GM21515 (cell line): ENCODE data around the gene SLC6A7.
"Not testable (repeated sequence)": the region's sequence is repeated elsewhere in the genome, so short reads cannot be mapped to it uniquely, and the experiment has no call there.

ENCODE experiments used
- ATAC-seq: cut with Tn5 transposase; IDR thresholded peaks from one replicate; pipeline ENCODE4 v1.9.1; 2021; ENCODE audit not compliant: unreplicated experiment

SLC6A7 gene

GRCh38 chr5:150239794-150240122 lies 49.9 kb downstream of the SLC6A7 start:
- no peak for ATAC-seq

DNA sequence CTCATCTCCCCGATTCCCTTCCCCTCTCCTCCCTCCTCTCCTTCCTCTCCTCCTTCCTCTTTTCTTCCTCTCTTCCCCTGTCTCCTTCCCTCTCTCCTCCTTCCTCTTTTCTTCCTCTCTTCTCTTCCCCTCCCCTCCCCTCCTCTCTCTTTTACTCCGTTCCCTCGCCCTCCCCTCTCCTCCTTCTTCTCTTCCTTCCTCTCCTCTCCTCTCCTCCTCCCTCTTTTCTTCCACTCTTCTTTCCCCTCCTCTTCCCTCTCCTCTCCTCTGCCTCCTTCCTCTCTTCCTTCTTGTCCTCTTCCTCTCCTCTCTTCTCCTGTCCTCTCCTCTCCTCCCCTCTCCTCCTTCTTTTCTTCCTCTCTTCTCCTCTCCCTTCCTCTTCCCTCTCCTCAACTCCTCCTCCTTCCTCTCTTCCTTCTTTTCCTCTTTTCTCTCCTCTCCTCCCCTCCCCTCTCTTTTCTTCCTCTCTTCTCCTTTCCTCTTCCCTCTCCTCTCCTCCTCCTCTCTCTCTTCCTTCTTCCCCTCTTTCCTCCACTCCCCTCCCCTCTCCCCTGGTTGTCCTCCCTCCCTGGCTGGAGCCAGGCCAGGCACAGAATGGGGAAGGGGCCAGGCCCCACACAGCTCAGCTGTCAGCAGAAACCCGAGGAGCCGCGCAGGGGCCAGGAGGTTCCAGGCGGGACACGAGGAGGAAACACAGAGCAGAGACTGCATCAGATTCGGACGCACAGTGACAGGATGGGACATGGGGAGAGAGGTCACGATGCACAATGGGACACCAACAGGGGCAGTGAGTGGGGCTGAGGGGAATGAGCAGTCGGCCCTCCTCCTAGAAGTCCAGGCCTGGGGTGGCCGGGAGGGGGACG lies 51.7 kb downstream of the SLC6A7 start:
- ATAC-seq: no peak

GRCh38 chr5:150242251-150242894 lies 52.5 kb downstream of the SLC6A7 start:
- ATAC-seq: no peak

GRCh38 chr5:150243590-150243989 lies 53.7 kb downstream of the SLC6A7 start:
- no peak for ATAC-seq

DNA sequence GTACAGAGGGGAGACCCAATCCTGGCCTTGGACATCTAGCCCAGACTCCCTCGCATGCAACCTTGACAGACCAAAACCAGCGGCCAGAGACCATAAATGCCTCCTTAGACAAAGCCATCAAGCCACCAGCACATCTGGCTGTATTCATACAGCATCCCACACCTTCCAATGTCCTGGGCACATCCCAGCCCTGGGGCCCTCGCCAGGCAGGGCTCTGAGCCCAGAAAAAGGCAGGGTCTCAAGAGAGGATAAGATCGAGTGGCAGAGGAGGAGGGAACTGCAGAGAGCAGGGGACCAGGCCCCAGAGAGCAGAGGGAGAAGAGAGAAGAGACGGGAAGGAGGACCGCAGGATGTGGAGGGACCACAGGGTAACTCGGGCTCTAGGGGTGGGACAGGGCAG lies 54.3 kb downstream of the SLC6A7 start:
- no peak for ATAC-seq

DNA sequence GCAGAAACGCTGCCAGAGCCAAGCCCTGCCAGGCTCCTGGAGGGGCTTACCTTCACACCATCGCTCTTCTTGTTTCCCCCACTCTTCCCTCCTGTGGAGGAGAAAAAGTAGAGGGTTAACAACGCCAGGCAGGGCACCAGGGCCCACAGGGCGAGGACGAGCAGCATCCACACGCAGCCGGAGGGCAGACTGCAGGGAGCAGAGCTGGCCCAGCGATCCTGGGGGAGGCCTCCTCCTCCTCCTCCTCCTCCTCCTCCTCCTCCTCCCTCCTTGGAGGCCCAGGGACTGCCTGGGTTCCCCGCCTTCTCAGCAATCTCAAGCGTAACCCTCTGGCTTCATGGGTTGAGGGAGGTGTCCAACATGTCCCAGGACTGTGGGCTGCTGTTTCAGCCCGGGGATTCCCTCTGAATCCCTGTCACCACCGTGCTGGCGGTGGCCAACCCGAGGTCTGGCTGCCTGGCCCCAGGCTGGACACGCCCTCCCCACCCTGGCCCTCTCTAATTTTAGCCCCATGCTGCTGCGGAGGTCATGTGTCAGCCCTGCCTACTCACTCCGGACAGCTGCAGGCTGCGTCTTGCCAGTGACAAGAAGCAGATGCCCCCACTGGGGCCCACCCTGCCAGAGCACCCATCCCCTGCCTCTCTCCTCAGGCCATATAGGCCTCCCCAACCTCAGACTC lies 55.4 kb downstream of the SLC6A7 start:
- no peak for ATAC-seq

DNA sequence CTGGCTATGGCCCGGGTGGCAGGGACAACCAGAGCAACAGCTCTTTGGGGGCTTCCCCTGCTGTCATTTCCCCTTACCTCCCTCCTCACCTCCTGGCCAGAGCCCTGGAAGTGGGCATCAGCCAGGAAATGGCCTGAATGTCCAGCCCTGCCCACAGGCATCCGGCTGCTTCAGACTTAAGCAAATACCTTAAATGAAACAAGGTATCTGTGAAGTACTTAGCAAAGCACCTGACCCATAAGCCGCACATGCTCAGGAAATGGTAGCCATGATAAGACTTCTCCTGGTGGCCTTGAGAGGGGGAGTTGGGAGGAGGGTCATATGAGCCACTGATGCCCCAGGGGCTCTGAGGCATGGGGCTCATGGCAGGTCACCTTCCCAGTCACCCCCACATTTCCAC lies 55.9 kb downstream of the SLC6A7 start:
- no peak for ATAC-seq

DNA sequence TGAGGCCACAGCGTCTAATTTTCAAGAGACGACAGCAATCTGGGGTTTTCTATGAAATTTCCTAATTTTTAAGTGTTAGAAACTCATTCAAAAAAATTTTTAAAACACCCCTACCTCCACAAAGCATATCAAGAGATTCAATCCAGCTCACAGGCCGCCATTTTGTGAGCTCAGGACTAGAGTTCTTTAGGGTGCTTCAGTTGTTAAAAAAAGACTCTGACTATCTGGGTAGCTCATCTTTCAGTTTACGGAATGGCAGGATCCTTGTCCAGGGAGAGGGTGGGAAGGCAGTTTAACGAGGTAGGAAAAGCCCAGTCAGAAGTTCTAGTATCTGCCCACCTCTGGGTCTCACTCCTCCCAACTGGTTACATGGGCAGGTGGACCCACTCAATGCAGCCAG lies 56.6 kb downstream of the SLC6A7 start:
- ATAC-seq: no peak

GRCh38 chr5:150246835-150247234 lies 57.0 kb downstream of the SLC6A7 start:
- ATAC-seq: no peak

DNA sequence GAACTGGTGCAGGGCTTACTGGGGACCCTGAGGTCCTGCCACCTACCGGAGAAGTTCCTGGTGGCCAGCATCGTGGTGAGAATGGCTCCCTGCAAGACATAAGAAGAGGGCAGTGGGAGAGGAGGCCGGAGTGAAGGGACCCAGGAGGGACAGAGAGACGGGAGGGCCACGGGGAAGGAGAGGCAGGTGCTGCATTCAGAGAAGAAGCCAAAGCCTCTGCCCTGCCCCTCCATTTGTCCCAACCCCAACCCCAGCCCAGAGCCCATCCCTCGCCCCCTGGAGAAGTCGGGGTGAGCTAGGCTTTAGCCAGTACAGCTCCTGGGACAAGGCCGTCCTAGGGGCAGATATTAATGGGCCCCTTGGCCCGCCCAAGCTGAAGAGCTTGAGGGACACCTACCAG lies 57.9 kb downstream of the SLC6A7 start:
- ATAC-seq: no peak

DNA sequence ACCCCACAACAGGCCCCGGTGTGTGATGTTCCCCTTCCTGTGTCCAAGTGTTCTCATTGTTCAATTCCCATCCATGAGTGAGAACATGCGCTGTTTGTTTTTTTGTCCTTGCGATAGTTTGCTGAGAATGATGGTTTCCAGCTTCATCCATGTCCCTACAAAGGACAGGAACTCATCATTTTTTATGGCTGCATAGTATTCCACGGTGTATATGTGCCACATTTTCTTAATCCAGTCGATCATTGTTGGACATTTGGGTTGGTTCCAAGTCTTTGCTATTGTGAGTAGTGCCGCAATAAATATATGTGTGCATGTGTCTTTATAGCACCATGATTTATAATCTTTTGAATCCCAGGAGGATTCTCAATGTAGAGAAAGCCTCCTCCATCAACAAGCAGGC lies 58.6 kb downstream of the SLC6A7 start:
- not testable (repeated sequence) for ATAC-seq

- no peak for ATAC-seq
Observed at GRCh38 chr5:150248946-150249345, 59.1 kb downstream of the SLC6A7 start.

DNA sequence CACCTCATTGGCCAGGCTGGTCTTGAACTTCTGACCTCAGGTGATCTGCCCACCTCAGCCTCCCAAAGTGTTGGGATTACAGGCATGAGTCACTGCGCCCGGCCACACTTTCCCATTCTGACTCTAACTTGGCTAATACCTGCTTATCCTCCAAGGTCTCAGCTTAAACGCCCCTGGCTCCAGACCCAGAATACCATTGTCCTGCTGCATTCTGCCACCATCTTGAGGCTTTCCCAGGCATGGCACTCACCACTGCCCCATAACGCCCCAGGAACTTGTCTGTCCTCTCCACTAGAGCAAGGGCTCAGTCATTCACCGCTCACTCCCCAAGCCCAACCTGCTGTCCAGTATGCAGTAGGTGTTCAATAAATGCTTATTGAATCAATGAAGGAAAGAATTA lies 59.9 kb downstream of the SLC6A7 start:
- ATAC-seq: no peak

- ATAC-seq: no peak
Observed at GRCh38 chr5:150251504-150251903, 61.6 kb downstream of the SLC6A7 start.

DNA sequence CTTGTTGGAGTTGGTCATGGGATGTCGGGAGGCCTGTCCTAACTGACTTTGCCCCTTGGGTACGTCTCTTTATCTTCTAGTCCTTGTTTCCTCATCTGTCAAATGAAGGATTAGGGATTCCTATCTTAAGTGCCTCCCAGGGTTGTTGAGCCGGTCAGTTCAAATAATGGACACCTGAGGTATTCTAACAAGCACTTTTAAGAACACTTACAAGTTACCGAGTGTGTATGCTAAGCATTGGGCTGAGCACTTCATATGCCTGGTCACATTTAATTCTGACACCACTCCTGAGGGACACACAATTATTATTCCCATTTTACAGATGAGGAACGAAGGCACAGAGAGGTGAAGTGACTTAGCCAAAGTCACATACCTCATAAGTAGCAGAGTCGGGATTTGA lies 62.6 kb downstream of the SLC6A7 start:
- no peak for ATAC-seq

GRCh38 chr5:150253416-150254208 lies 63.8 kb downstream of the SLC6A7 start:
- ATAC-seq: no peak

DNA sequence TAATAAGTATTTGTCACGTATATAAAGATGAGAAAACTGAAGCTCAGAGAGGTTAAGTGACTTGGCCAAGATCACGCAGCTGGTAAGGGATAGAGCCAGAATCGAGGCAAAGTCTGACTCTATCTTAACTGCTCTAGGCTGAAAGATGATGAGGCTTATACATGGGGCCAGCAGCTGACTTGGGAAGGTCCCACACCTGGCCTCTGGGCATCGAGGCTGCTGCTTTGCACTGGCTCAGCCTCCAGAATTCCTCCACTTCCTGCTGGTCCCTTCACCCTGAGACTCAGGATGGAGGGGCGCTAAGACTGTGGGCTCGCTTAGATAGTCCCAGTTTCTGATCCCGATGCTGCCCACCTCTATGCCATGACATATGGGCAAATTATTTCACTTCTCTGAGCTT lies 64.5 kb downstream of the SLC6A7 start:
- no peak for ATAC-seq

- no peak for ATAC-seq
Observed at GRCh38 chr5:150254774-150255173, 64.9 kb downstream of the SLC6A7 start.

DNA sequence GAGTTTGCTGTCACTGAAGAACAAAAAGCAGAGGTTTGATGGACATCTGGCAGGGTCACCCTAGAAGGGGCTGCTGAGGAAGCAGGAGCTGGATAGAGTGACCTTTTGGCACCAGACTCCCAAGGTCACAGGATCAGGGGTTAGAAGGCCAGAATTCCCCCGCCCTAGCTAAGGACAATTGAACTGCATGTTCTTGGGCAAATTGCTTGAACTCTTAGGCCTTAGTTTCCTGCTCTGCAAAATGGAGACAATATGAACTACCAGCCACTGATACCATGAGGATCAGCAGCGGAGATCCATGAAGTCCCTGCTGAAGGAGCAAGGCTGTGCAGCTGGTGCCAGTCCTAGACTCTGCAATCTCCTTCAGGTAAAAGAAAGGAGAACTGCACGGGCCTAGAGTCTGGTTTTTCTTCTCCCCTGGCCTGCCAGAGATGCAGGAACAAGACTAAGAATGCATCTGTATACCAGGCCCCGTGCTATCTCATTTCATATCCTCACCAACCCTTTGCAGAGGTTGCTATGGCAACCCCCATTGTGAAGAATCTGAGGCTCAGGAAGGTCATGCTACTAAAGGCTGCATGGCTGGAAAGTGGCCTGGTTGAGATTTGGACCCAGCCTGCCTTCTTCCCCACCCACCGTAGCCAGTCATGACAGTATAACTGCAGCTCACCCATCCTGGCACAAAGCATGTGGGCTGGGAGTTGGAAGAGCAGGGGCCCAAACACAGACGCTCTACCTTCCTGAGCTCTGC lies 66.0 kb downstream of the SLC6A7 start:
- ATAC-seq: no peak

DNA sequence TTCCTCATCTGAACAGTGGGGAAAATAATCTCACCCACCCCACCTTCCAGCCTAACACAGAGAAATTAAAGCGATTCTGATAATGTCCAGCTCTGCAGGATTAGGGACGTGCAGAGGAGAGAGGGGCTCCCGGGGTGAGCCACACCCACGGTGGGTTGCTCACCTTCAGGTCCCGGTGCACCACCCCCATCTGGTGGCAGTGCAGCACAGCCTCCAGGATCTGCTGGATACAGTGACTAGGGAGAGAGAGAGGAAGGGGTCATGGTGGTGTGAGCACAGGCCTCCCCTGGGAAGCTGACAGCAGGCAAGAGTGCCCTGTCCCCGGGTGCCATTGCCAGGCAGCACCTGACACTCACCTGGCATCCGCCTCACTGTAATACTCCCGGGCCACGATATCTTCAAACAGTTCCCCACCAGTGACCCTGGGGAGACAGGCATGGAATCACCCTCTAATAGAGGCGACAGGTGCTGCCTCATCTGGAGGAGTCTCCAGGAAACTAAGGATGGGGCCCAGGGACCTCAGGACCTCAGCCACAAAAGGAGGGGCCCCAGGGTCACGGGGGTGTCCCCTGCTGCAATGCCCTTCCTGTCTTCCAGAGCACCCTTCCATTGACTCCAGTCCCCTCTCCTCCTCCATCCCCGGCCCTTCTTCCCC lies 66.7 kb downstream of the SLC6A7 start:
- no peak for ATAC-seq
